Subcutaneous abdominal adipose tissue (tissue), 5 donors: ENCODE data around the gene OBSCN.
"Not testable (repeated sequence)": the region's sequence is repeated elsewhere in the genome, so short reads cannot be mapped to it uniquely, and the experiment has no call there.

Experiments
- H3K27ac ChIP-seq: one replicate; pipeline ENCODE4 v1.7.0; 2013; ENCODE audit warnings: low read depth, mild to moderate bottlenecking, inconsistent platforms, low read length, moderate library complexity
- H3K27me3 ChIP-seq, 5 donors: one replicate each; pipeline ENCODE4 v1.7.0; 2013; ENCODE audit warnings: low read length in 5 of 5, inconsistent platforms in 1 of 5; ENCODE audit not compliant: control insufficient read depth in 5 of 5, insufficient read depth in 4 of 5
- H3K36me3 ChIP-seq, 5 donors: one replicate each; pipeline ENCODE4 v1.7.0; 2013; ENCODE audit warnings: low read length in 5 of 5; ENCODE audit not compliant: control insufficient read depth in 5 of 5, insufficient read depth in 5 of 5
- H3K4me1 ChIP-seq, 5 donors: one replicate each; pipeline ENCODE4 v1.7.0; 2013; ENCODE audit warnings: low read length in 5 of 5, mild to moderate bottlenecking in 3 of 5, moderate library complexity in 1 of 5; ENCODE audit not compliant: control insufficient read depth in 5 of 5, insufficient read depth in 5 of 5
- H3K4me3 ChIP-seq, 5 donors: one replicate each; pipeline ENCODE4 v1.7.0; 2013; ENCODE audit warnings: low read length in 5 of 5, low read depth in 1 of 5
- H3K9ac ChIP-seq, 5 donors: one replicate each; pipeline ENCODE4 v1.7.0; 2013; ENCODE audit warnings: low read length in 5 of 5, mild to moderate bottlenecking in 4 of 5, moderate library complexity in 3 of 5
- H3K9me3 ChIP-seq, 5 donors: one replicate each; pipeline ENCODE4 v1.7.0; 2013; ENCODE audit warnings: low read length in 5 of 5; ENCODE audit not compliant: control insufficient read depth in 5 of 5
- donor health status: healthy.
- donor health status: healthy.
- donor health status: healthy.
- donor health status: healthy.
- donor health status: healthy.

OBSCN gene

GRCh38 chr1:228172591-228173527, 35.0 kb upstream of the OBSCN start:
- Histone ChIP-seq H3K27me3 (no peaks in the 10 kb centered on the region), H3K4me1 (peaks cover 0 to 3% (median 0%) of the 10 kb centered on the region in 5 donors), H3K4me3 (no peak overlapping the region), H3K36me3 (peaks cover 0 to 34% (median 20%) of the 10 kb centered on the region in 5 donors), H3K9me3 (no peaks in the 10 kb centered on the region), H3K27ac (no peak overlapping the region), H3K9ac (no peak overlapping the region)

GRCh38 chr1:228173528-228174481, 34.0 kb upstream of the OBSCN start:
- peaks cover 0 to 27% (median 19%) of the 10 kb centered on the region in 5 donors for H3K36me3 ChIP-seq
- not testable (repeated sequence) for H3K27ac ChIP-seq, H3K4me1 ChIP-seq, H3K9me3 ChIP-seq, H3K4me3 ChIP-seq, H3K27me3 ChIP-seq, H3K9ac ChIP-seq

GRCh38 chr1:228174482-228175315, 33.1 kb upstream of the OBSCN start:
- Histone ChIP-seq H3K27me3 (no peaks in the 10 kb centered on the region), H3K4me1 (peaks cover 0 to 6% (median 3%) of the 10 kb centered on the region in 5 donors), H3K36me3 (peaks cover 0 to 27% (median 19%) of the 10 kb centered on the region in 5 donors), H3K9ac (no peak overlapping the region), H3K27ac (no peak overlapping the region), H3K4me3 (no peak overlapping the region), H3K9me3 (no peaks in the 10 kb centered on the region)

- no peak overlapping the region for H3K4me3 ChIP-seq
- no peak overlapping the region for H3K27ac ChIP-seq
These were observed 32.4 kb upstream of the OBSCN start for GRCh38 chr1:228175316-228176023.

GRCh38 chr1:228176024-228176395, 31.8 kb upstream of the OBSCN start:
- no peak overlapping the region for H3K9ac ChIP-seq
- peaks cover 0 to 27% (median 19%) of the 10 kb centered on the region in 5 donors for H3K36me3 ChIP-seq
- no peaks in the 10 kb centered on the region for H3K27me3 ChIP-seq
- H3K9me3 ChIP-seq: no peaks in the 10 kb centered on the region
- no peak overlapping the region for H3K27ac ChIP-seq
- peaks cover 0 to 6% (median 3%) of the 10 kb centered on the region in 5 donors for H3K4me1 ChIP-seq
- no peak overlapping the region for H3K4me3 ChIP-seq

More at GRCh38 chr1:228175316-228176023, 32.4 kb upstream of the OBSCN start:
- H3K9ac ChIP-seq: no peak overlapping the region
- no peaks in the 10 kb centered on the region for H3K27me3 ChIP-seq
- peaks cover 0 to 27% (median 19%) of the 10 kb centered on the region in 5 donors for H3K36me3 ChIP-seq
- H3K9me3 ChIP-seq: no peaks in the 10 kb centered on the region
- H3K4me1 ChIP-seq: peaks cover 0 to 6% (median 3%) of the 10 kb centered on the region in 5 donors

- H3K9me3 ChIP-seq: no peaks in the 10 kb centered on the region
- no peaks in the 10 kb centered on the region for H3K27me3 ChIP-seq
- H3K9ac ChIP-seq: no peak overlapping the region
- peaks cover 0 to 30% (median 21%) of the 10 kb centered on the region in 5 donors for H3K36me3 ChIP-seq
- H3K4me3 ChIP-seq: no peak overlapping the region
- H3K4me1 ChIP-seq: peaks cover 0 to 6% (median 3%) of the 10 kb centered on the region in 5 donors
- H3K27ac ChIP-seq: no peak overlapping the region
These were observed 31.2 kb upstream of the OBSCN start for GRCh38 chr1:228176461-228177182.

GRCh38 chr1:228177183-228177475, 30.7 kb upstream of the OBSCN start:
- Histone ChIP-seq H3K4me1 (peaks cover 0 to 6% (median 3%) of the 10 kb centered on the region in 5 donors), H3K27me3 (no peaks in the 10 kb centered on the region), H3K9ac (no peak overlapping the region), H3K4me3 (no peak overlapping the region), H3K36me3 (peaks cover 0 to 30% (median 21%) of the 10 kb centered on the region in 5 donors), H3K27ac (no peak overlapping the region), H3K9me3 (no peaks in the 10 kb centered on the region)

- H3K27me3 ChIP-seq: no peaks in the 10 kb centered on the region
- peaks cover 0 to 30% (median 21%) of the 10 kb centered on the region in 5 donors for H3K36me3 ChIP-seq
- H3K9ac ChIP-seq: no peak overlapping the region
- H3K4me3 ChIP-seq: no peak overlapping the region
- peaks cover 0 to 6% (median 3%) of the 10 kb centered on the region in 5 donors for H3K4me1 ChIP-seq
- no peak overlapping the region for H3K27ac ChIP-seq
- H3K9me3 ChIP-seq: no peaks in the 10 kb centered on the region
These were observed 29.8 kb upstream of the OBSCN start for GRCh38 chr1:228177721-228178710.
